Measurements from ENCODE around the gene GNPDA1. TPM values are rescaled to one million over a fixed set of nuclear protein-coding genes. Genes with fewer than 3 reads are reported as not detected.
A peak's percentile ranks its signal among the peaks of the same experiment; 100 is the strongest.

The GNPDA1 gene
- total RNA-seq, 4 donors from 2014 or later, result 14.0 to 29.7 (median 16.3) TPM

DNA sequence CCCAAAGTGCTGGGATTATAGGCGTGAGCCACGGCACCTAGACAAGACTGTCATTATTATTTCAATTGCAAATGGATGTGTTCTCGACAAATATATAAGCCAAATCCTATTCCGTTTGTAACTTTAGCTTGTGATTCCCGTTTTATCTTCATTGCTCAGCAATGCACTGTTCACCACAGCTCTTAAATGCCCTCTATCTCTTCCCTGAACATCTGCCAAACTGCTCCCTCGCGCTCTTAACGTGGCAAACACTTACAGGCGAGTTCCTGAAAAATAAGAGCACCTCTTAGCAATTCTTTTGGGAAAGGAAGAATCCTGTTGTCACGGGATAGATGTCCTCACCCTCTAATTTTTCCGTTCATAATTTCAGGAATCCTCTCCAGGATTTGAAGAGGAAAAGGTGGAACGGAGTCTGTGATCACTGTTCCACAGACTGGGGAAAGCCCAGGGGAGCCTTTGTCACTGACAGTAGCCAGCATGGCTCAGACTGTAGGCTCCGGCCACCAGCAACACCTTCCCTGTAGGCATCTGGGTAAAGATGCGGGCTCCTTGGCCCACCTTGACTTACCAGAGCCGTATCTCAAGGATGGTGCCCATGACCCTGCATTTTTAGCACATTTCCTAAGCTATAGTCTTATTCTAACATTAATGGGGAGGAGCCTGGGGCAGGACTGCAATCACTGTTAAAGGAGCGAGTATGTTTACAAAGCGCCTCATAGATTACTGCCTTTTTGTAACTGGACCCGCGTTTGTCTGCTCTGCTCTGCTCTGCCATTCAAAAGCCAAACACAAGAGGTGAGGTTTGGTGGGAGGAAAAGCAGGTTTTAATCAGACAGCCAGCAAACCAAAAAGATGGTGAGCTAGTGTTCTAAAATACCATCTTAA is 20.2 kb upstream of the GNPDA1 start:
- 79 to 86% methylated on average over 19 of the region's 19 CpGs for WGBS, 2 donors
- H3K9me3 ChIP-seq, result no peaks in the 10 kb centered on the region
- TF ChIP-seq POLR2A (IDR thresholded peaks at IDR 0.05), result no peak
- no peak for TF ChIP-seq EP300 (IDR thresholded peaks at IDR 0.05)
- TF ChIP-seq, protein P1, sequence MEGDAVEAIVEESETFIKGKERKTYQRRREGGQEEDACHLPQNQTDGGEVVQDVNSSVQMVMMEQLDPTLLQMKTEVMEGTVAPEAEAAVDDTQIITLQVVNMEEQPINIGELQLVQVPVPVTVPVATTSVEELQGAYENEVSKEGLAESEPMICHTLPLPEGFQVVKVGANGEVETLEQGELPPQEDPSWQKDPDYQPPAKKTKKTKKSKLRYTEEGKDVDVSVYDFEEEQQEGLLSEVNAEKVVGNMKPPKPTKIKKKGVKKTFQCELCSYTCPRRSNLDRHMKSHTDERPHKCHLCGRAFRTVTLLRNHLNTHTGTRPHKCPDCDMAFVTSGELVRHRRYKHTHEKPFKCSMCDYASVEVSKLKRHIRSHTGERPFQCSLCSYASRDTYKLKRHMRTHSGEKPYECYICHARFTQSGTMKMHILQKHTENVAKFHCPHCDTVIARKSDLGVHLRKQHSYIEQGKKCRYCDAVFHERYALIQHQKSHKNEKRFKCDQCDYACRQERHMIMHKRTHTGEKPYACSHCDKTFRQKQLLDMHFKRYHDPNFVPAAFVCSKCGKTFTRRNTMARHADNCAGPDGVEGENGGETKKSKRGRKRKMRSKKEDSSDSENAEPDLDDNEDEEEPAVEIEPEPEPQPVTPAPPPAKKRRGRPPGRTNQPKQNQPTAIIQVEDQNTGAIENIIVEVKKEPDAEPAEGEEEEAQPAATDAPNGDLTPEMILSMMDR (IDR thresholded peaks at IDR 0.05), result no peak
- no peaks in the 10 kb centered on the region for H3K36me3 ChIP-seq
- no peak overlapping the region for H3K4me3 ChIP-seq
- H3K4me1 ChIP-seq, result no peaks in the 10 kb centered on the region
- no peak for DNase-seq (ENCODE audit: low spot score in 2 of 2)
- H3K27ac ChIP-seq, result no peak overlapping the region
- H3K27me3 ChIP-seq, result no peaks in the 10 kb centered on the region

- no peak for DNase-seq (ENCODE audit: low spot score in 2 of 2)
Observed at GRCh38 chr5:142032150-142032549, 19.3 kb upstream of the GNPDA1 start.

GRCh38 chr5:142025637-142026036 is 12.8 kb upstream of the GNPDA1 start:
- DNase-seq (ENCODE audit: low spot score in 2 of 2), result no peak
- peak overlapping the region in 1 of 4 donors; percentile 55 for H3K4me3 ChIP-seq
- no peaks in the 10 kb centered on the region for H3K9me3 ChIP-seq
- H3K27me3 ChIP-seq, result no peaks in the 10 kb centered on the region
- no peak for TF ChIP-seq EP300 (IDR thresholded peaks at IDR 0.05)
- TF ChIP-seq, protein P1 (IDR thresholded peaks at IDR 0.05), result no peak
- TF ChIP-seq POLR2A (IDR thresholded peaks at IDR 0.05), result no peak
- peak overlapping the region in 1 of 4 donors; percentile 70 for H3K27ac ChIP-seq
- no peaks in the 10 kb centered on the region for H3K36me3 ChIP-seq
- 71 to 72% methylated on average over 8 of the region's 8 CpGs for WGBS, 2 donors
- peaks cover 0 to 10% (median 2%) of the 10 kb centered on the region in 4 donors for H3K4me1 ChIP-seq

More at GRCh38 chr5:142032150-142032549, 19.3 kb upstream of the GNPDA1 start:
- TF ChIP-seq, protein P1 (IDR thresholded peaks at IDR 0.05), result no peak
- TF ChIP-seq EP300 (IDR thresholded peaks at IDR 0.05) (no peak), POLR2A (IDR thresholded peaks at IDR 0.05) (no peak)
- Histone ChIP-seq H3K27ac (no peak overlapping the region), H3K4me3 (no peak overlapping the region), H3K27me3 (no peaks in the 10 kb centered on the region), H3K36me3 (no peaks in the 10 kb centered on the region), H3K9me3 (no peaks in the 10 kb centered on the region), H3K4me1 (no peaks in the 10 kb centered on the region)
- 93 to 100% methylated on average over 2 of the region's 2 CpGs for WGBS, 2 donors

- WGBS, 2 donors, result 0 to 1% methylated on average over 20 to 26 of the region's 26 CpGs
- H3K27ac ChIP-seq, result peak overlapping the region; percentile 58 to 86 (median 76)
Observed at GRCh38 chr5:142024771-142025304, 12.0 kb upstream of the GNPDA1 start.

More at GRCh38 chr5:142024771-142025304, 12.0 kb upstream of the GNPDA1 start:
- TF ChIP-seq EP300 (IDR thresholded peaks at IDR 0.05) (peak; percentile 58 to 71), POLR2A (IDR thresholded peaks at IDR 0.05) (peak in 1 of 2 donors; percentile 42)
- TF ChIP-seq, protein P1 (IDR thresholded peaks at IDR 0.05), result peak in 1 of 5 experiments; percentile 8
- H3K4me1 ChIP-seq, result peaks cover 0 to 10% (median 2%) of the 10 kb centered on the region in 4 donors
- no peaks in the 10 kb centered on the region for H3K36me3 ChIP-seq
- peak; percentile 65 to 70 for DNase-seq (ENCODE audit: low spot score in 2 of 2)
- peak overlapping the region; percentile 33 to 55 (median 37) for H3K4me3 ChIP-seq
- no peaks in the 10 kb centered on the region for H3K27me3 ChIP-seq
- no peaks in the 10 kb centered on the region for H3K9me3 ChIP-seq
